ENCODE data around the gene LGALS3BP. TPM values are rescaled to one million over a fixed set of nuclear protein-coding genes. Genes with fewer than 3 reads are reported as not detected.
"Not testable (repeated sequence)": the region's sequence is repeated elsewhere in the genome, so short reads cannot be mapped to it uniquely, and the experiment has no call there.

Gene LGALS3BP
- polyA plus RNA-seq, 4 donors = 181 to 361 (median 290) TPM

DNA sequence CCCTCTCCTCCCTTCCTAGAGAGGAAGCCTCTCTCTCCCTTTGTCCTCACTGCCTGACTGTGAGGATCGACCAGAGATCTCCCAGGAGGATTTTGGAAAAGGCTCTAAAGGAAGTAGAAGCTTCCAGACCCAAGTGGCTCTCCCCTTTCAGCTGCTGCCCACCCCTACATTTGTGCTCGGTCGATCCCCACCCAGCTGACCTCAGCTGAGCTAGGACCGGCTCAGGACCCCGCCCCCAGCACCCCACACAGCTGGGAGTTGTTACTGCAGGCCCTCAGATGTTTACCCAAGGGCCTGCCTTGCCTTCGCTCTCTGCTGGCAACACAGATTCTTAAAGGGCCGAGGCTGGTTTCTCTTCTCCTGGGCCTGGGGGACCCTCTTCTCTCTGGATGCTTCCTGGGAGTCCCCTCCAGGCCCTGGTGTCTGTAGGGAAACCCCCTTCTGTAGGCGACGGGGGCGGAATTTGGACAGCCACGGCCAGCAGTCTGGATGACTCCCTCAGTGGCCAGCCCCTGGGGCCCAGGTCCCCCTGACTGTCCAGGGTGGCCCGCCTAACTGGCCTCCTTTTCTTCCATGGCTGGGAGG, 27.7 kb downstream of the LGALS3BP start:
- Histone ChIP-seq H3K9me3 (ENCODE audit: control insufficient read depth in 2 of 2, insufficient read depth in 1 of 2, low read depth in 1 of 2, low read length in 1 of 2) (peaks cover 0 to 16% of the 10 kb centered on the region in 2 donors), H3K4me3 (ENCODE audit: low read depth in 1 of 3, low read length in 3 of 3) (no peak overlapping the region)
- DNase-seq = peak in 1 of 2 donors; percentile 63

GRCh38 chr17:78950870-78951269, 28.9 kb downstream of the LGALS3BP start:
- WGBS, 3 donors = 87 to 90% (median 88%) methylated on average over 2 of the region's 2 CpGs
- no peak for DNase-seq
- no peaks in the 10 kb centered on the region for H3K36me3 ChIP-seq (ENCODE audit: control insufficient read depth in 3 of 3, insufficient read depth in 2 of 3, low read depth in 1 of 3, low read length in 3 of 3)
- no peaks in the 10 kb centered on the region for H3K27me3 ChIP-seq (ENCODE audit: control insufficient read depth in 3 of 3, insufficient read depth in 3 of 3, low read length in 3 of 3)
- H3K27ac ChIP-seq (ENCODE audit: low read depth in 1 of 3, low read length in 2 of 3) = no peak overlapping the region
- H3K4me3 ChIP-seq (ENCODE audit: low read depth in 1 of 3, low read length in 3 of 3) = no peak overlapping the region
- FAIRE-seq = no peak
- peaks cover 0 to 16% of the 10 kb centered on the region in 2 donors for H3K9me3 ChIP-seq (ENCODE audit: control insufficient read depth in 2 of 2, insufficient read depth in 1 of 2, low read depth in 1 of 2, low read length in 1 of 2)
- peaks cover 0 to 26% (median 2%) of the 10 kb centered on the region in 3 donors for H3K4me1 ChIP-seq (ENCODE audit: control insufficient read depth in 3 of 3, insufficient read depth in 2 of 3, low read depth in 1 of 3, low read length in 2 of 3)

More for the DNA sequence above, 27.7 kb downstream of the LGALS3BP start:
- Histone ChIP-seq H3K36me3 (ENCODE audit: control insufficient read depth in 3 of 3, insufficient read depth in 2 of 3, low read depth in 1 of 3, low read length in 3 of 3) (no peaks in the 10 kb centered on the region), H3K27me3 (ENCODE audit: control insufficient read depth in 3 of 3, insufficient read depth in 3 of 3, low read length in 3 of 3) (no peaks in the 10 kb centered on the region), H3K27ac (ENCODE audit: low read depth in 1 of 3, low read length in 2 of 3) (peak overlapping the region in 2 of 3 donors; percentile 52 to 68), H3K4me1 (ENCODE audit: control insufficient read depth in 3 of 3, insufficient read depth in 2 of 3, low read depth in 1 of 3, low read length in 2 of 3) (peaks cover 0 to 25% (median 2%) of the 10 kb centered on the region in 3 donors)
- WGBS, 3 donors = 42 to 65% (median 53%) methylated on average over 11 to 12 of the region's 12 CpGs
- FAIRE-seq = no peak

- no peak overlapping the region for H3K4me3 ChIP-seq (ENCODE audit: low read depth in 1 of 3, low read length in 3 of 3)
- no peaks in the 10 kb centered on the region for H3K36me3 ChIP-seq (ENCODE audit: control insufficient read depth in 3 of 3, insufficient read depth in 2 of 3, low read depth in 1 of 3, low read length in 3 of 3)
- H3K27me3 ChIP-seq (ENCODE audit: control insufficient read depth in 3 of 3, insufficient read depth in 3 of 3, low read length in 3 of 3) = no peaks in the 10 kb centered on the region
- peaks cover 0 to 23% (median 2%) of the 10 kb centered on the region in 3 donors for H3K4me1 ChIP-seq (ENCODE audit: control insufficient read depth in 3 of 3, insufficient read depth in 2 of 3, low read depth in 1 of 3, low read length in 2 of 3)
- WGBS, 3 donors = 31 to 61% (median 40%) methylated on average over 18 of the region's 18 CpGs
- FAIRE-seq (no peak), DNase-seq (peak; percentile 71 to 78)
- peak overlapping the region in 2 of 3 donors; percentile 53 to 60 for H3K27ac ChIP-seq (ENCODE audit: low read depth in 1 of 3, low read length in 2 of 3)
- peaks cover 0 to 16% of the 10 kb centered on the region in 2 donors for H3K9me3 ChIP-seq (ENCODE audit: control insufficient read depth in 2 of 2, insufficient read depth in 1 of 2, low read depth in 1 of 2, low read length in 1 of 2)
Observed at GRCh38 chr17:78947235-78948149, 32.2 kb downstream of the LGALS3BP start.

DNA sequence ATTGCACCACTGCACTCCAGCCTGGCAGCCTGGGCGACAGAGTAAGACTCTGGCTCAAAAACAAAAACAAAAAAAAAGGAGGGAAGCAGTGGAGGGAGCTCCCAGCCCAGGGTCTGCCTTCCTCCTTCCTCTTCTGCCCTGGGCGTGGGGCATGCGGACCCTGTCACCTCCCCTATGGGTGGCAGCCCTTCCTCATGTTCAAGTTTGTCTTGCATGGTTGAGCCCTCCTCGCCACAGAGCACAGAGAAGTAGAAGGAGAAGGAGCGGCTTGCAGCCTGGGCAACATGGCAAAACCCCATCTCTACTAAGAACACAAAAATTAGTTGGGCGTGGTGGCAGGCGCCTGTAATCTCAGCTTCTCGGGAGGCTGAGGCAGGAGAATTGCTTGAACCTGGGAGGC, 33.1 kb downstream of the LGALS3BP start:
- Histone ChIP-seq H3K36me3 (ENCODE audit: control insufficient read depth in 3 of 3, insufficient read depth in 2 of 3, low read depth in 1 of 3, low read length in 3 of 3) (no peaks in the 10 kb centered on the region), H3K4me1 (ENCODE audit: control insufficient read depth in 3 of 3, insufficient read depth in 2 of 3, low read depth in 1 of 3, low read length in 2 of 3) (peaks cover 0 to 15% (median 0%) of the 10 kb centered on the region in 3 donors), H3K4me3 (ENCODE audit: low read depth in 1 of 3, low read length in 3 of 3) (no peak overlapping the region), H3K9me3 (ENCODE audit: control insufficient read depth in 2 of 2, insufficient read depth in 1 of 2, low read depth in 1 of 2, low read length in 1 of 2) (peaks cover 0 to 16% of the 10 kb centered on the region in 2 donors), H3K27ac (ENCODE audit: low read depth in 1 of 3, low read length in 2 of 3) (no peak overlapping the region), H3K27me3 (ENCODE audit: control insufficient read depth in 3 of 3, insufficient read depth in 3 of 3, low read length in 3 of 3) (no peaks in the 10 kb centered on the region)
- WGBS, 3 donors = 71 to 86% (median 82%) methylated on average over 7 to 8 of the region's 8 CpGs
- DNase-seq (no peak), FAIRE-seq (no peak)

DNA sequence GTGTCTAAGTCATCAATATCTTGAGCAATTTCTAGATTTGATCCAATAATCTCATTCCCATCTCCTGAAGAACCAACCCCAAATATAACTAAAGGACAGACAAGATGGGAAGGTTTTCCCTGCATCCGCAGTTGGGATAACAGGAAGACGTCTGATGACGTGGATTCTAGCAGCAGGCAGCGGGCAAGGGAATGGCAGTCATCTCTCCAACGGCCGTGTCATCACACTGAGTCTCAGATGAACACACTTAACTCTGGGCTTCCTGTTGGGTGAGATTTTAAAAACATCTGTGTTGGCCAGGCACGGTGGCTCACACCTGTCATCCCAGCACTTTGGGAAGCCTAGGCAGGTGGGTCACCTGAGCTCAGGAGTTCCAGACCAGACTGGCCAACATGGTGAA, 33.6 kb downstream of the LGALS3BP start:
- 85 to 87% (median 85%) methylated on average over 7 of the region's 7 CpGs for WGBS, 3 donors
- H3K9me3 ChIP-seq (ENCODE audit: control insufficient read depth in 2 of 2, insufficient read depth in 1 of 2, low read depth in 1 of 2, low read length in 1 of 2) = peaks cover 0 to 14% of the 10 kb centered on the region in 2 donors
- FAIRE-seq (no peak), DNase-seq (no peak)
- H3K27ac ChIP-seq (ENCODE audit: low read depth in 1 of 3, low read length in 2 of 3) = no peak overlapping the region
- no peaks in the 10 kb centered on the region for H3K36me3 ChIP-seq (ENCODE audit: control insufficient read depth in 3 of 3, insufficient read depth in 2 of 3, low read depth in 1 of 3, low read length in 3 of 3)
- H3K27me3 ChIP-seq (ENCODE audit: control insufficient read depth in 3 of 3, insufficient read depth in 3 of 3, low read length in 3 of 3) = no peaks in the 10 kb centered on the region
- H3K4me3 ChIP-seq (ENCODE audit: low read depth in 1 of 3, low read length in 3 of 3) = no peak overlapping the region
- H3K4me1 ChIP-seq (ENCODE audit: control insufficient read depth in 3 of 3, insufficient read depth in 2 of 3, low read depth in 1 of 3, low read length in 2 of 3) = peaks cover 0 to 14% (median 0%) of the 10 kb centered on the region in 3 donors

DNA sequence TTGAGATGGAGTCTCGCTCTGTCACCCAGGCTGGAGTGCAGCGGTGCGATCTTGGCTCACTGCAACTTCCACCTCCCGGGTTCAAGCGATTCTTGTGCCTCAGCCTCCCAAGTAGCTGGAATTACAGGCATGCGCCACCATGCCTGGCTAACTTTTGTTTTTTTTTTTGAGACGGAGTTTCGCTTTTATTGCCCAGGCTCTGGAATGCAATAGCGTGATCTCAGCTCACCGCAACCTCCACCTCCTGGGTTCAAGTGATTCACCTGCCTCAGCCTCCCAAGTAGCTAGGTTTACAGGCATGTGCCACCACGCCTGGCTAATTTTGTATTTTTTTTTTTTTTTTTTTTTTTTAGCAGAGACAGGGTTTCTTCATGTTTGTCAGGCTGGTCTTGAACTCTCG, 34.3 kb downstream of the LGALS3BP start:
- H3K27ac ChIP-seq (ENCODE audit: low read depth in 1 of 3, low read length in 2 of 3); H3K27me3 ChIP-seq (ENCODE audit: control insufficient read depth in 3 of 3, insufficient read depth in 3 of 3, low read length in 3 of 3); H3K36me3 ChIP-seq (ENCODE audit: control insufficient read depth in 3 of 3, insufficient read depth in 2 of 3, low read depth in 1 of 3, low read length in 3 of 3); H3K9me3 ChIP-seq (ENCODE audit: control insufficient read depth in 2 of 2, insufficient read depth in 1 of 2, low read depth in 1 of 2, low read length in 1 of 2); DNase-seq; H3K4me3 ChIP-seq (ENCODE audit: low read depth in 1 of 3, low read length in 3 of 3); FAIRE-seq: not testable (repeated sequence)
- 88 to 92% (median 90%) methylated on average over 12 of the region's 12 CpGs for WGBS, 3 donors
- peaks cover 0 to 14% (median 0%) of the 10 kb centered on the region in 3 donors for H3K4me1 ChIP-seq (ENCODE audit: control insufficient read depth in 3 of 3, insufficient read depth in 2 of 3, low read depth in 1 of 3, low read length in 2 of 3)

DNA sequence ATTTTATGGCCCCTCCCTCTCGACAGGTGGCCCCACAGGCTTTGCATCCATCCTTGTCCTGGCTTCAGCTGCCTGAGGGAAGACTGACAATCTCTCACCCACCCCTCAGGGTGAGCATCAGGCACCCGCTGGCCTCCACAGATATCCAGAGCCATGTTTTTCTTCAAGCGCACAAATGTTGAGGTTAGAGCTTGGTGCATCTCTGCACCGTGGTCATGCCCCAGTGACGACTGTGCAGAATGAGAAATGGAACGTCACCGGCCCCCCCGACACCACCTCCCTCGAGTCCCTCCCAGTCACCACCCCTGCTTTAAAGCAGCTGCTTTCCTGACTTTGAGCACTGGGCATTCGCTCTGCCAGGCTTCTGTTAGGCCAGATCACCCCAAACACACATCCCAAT, 34.8 kb downstream of the LGALS3BP start:
- WGBS, 3 donors = 79 to 80% (median 80%) methylated on average over 10 of the region's 10 CpGs
- Histone ChIP-seq H3K4me3 (ENCODE audit: low read depth in 1 of 3, low read length in 3 of 3) (no peak overlapping the region), H3K27me3 (ENCODE audit: control insufficient read depth in 3 of 3, insufficient read depth in 3 of 3, low read length in 3 of 3) (no peaks in the 10 kb centered on the region), H3K36me3 (ENCODE audit: control insufficient read depth in 3 of 3, insufficient read depth in 2 of 3, low read depth in 1 of 3, low read length in 3 of 3) (no peaks in the 10 kb centered on the region), H3K27ac (ENCODE audit: low read depth in 1 of 3, low read length in 2 of 3) (no peak overlapping the region), H3K9me3 (ENCODE audit: control insufficient read depth in 2 of 2, insufficient read depth in 1 of 2, low read depth in 1 of 2, low read length in 1 of 2) (peaks cover 0 to 2% of the 10 kb centered on the region in 2 donors), H3K4me1 (ENCODE audit: control insufficient read depth in 3 of 3, insufficient read depth in 2 of 3, low read depth in 1 of 3, low read length in 2 of 3) (peaks cover 0 to 14% (median 0%) of the 10 kb centered on the region in 3 donors)
- no peak for FAIRE-seq
- no peak for DNase-seq

DNA sequence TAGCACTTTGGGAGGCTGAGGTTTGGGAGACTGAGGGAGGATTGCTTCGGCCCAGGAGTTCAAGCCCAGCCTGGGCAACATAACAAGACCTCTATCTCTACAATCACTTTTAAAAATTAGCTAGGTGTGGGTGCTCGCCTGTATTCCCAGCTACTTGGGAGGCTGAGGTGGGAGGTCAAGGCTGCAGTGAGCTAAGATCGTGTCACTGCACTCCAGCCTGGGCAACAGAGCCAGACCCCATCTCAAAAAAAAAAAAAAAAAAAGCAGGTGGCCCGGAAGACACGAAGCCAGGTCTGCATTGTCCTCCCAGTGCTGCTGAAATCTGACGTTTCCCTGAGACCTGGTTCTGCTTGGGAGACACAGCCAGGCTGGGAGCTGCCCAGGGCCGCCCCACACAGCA, 35.7 kb downstream of the LGALS3BP start:
- no peak for FAIRE-seq

More for the DNA sequence above, 35.7 kb downstream of the LGALS3BP start:
- no peaks in the 10 kb centered on the region for H3K27me3 ChIP-seq (ENCODE audit: control insufficient read depth in 3 of 3, insufficient read depth in 3 of 3, low read length in 3 of 3)
- no peak for DNase-seq
- H3K9me3 ChIP-seq (ENCODE audit: control insufficient read depth in 2 of 2, insufficient read depth in 1 of 2, low read depth in 1 of 2, low read length in 1 of 2) = no peaks in the 10 kb centered on the region
- H3K4me1 ChIP-seq (ENCODE audit: control insufficient read depth in 3 of 3, insufficient read depth in 2 of 3, low read depth in 1 of 3, low read length in 2 of 3) = peaks cover 0 to 14% (median 0%) of the 10 kb centered on the region in 3 donors
- no peak overlapping the region for H3K27ac ChIP-seq (ENCODE audit: low read depth in 1 of 3, low read length in 2 of 3)
- WGBS, 3 donors = 86 to 89% (median 88%) methylated on average over 7 of the region's 7 CpGs
- H3K4me3 ChIP-seq (ENCODE audit: low read depth in 1 of 3, low read length in 3 of 3) = no peak overlapping the region
- H3K36me3 ChIP-seq (ENCODE audit: control insufficient read depth in 3 of 3, insufficient read depth in 2 of 3, low read depth in 1 of 3, low read length in 3 of 3) = no peaks in the 10 kb centered on the region

Measured in small intestine (tissue), 7 donors.